GM21381 (cell line): ENCODE results near the gene CXorf65.

ENCODE experiments used
- ATAC-seq: cut with Tn5 transposase; IDR thresholded peaks from one replicate; pipeline ENCODE4 v1.9.1; 2021; ENCODE audit warnings: mild to moderate bottlenecking, moderate library complexity; ENCODE audit not compliant: unreplicated experiment

CXorf65 gene

GRCh38 chrX:71107762-71108360 is 1.3 kb upstream of the CXorf65 start:
- ATAC-seq = no peak

GRCh38 chrX:71107245-71107644 is 705 bp upstream of the CXorf65 start:
- ATAC-seq = no peak

- no peak for ATAC-seq
These were observed 912 bp downstream of the CXorf65 start for GRCh38 chrX:71105628-71106027.

GRCh38 chrX:71103110-71103983 is 3.2 kb downstream of the CXorf65 start:
- ATAC-seq = peak; percentile 42

- ATAC-seq = no peak
These were observed 4.2 kb downstream of the CXorf65 start for GRCh38 chrX:71102292-71102691.

GRCh38 chrX:71100581-71101505 is 5.7 kb downstream of the CXorf65 start:
- ATAC-seq = no peak

GRCh38 chrX:71099736-71100135 is 6.8 kb downstream of the CXorf65 start:
- no peak for ATAC-seq

- no peak for ATAC-seq
These were observed 7.5 kb downstream of the CXorf65 start for GRCh38 chrX:71098951-71099506.

- ATAC-seq = no peak
These were observed 8.2 kb downstream of the CXorf65 start for GRCh38 chrX:71098302-71098701.

- ATAC-seq = no peak
These were observed 9.8 kb downstream of the CXorf65 start for GRCh38 chrX:71096760-71097032.

- peak; percentile 13 for ATAC-seq
These were observed 10.4 kb downstream of the CXorf65 start for GRCh38 chrX:71095981-71096759.

- ATAC-seq = peak; percentile 94
These were observed 11.0 kb downstream of the CXorf65 start, which contains the start of gene FOXO4 for GRCh38 chrX:71095555-71095980. Gene FOXO4 (plus strand): TSS chrX:71095851. CDS start chrX:71096529, 678 bp downstream.

- ATAC-seq = no peak
These were observed 11.5 kb downstream of the CXorf65 start for GRCh38 chrX:71095033-71095432.

GRCh38 chrX:71091263-71091662 is 15.3 kb downstream of the CXorf65 start:
- ATAC-seq = no peak

- ATAC-seq = no peak
These were observed 20.6 kb downstream of the CXorf65 start for GRCh38 chrX:71085900-71086299.

GRCh38 chrX:71082822-71083221 is 23.7 kb downstream of the CXorf65 start:
- ATAC-seq = no peak

- no peak for ATAC-seq
These were observed 24.4 kb downstream of the CXorf65 start for GRCh38 chrX:71082124-71082647.

- ATAC-seq = no peak
These were observed 25.0 kb downstream of the CXorf65 start for GRCh38 chrX:71081330-71082123.

- no peak for ATAC-seq
These were observed 36.0 kb downstream of the CXorf65 start for GRCh38 chrX:71070531-71070930.
